ENCODE results near the gene HS2ST1.

GRCh38 chr1:87045761-87046304, 131.4 kb downstream of the HS2ST1 start:
- TF ChIP-seq POLR2A (IDR thresholded peaks at IDR 0.05; ENCODE audit: low read depth, low read length) (no peak), POLR2AphosphoS5 (IDR thresholded peaks at IDR 0.05; ENCODE audit: low read depth, low read length) (no peak)
